HG03378 (cell line): Measurements from ENCODE around the gene SLC29A1.

ENCODE experiments used
- ATAC-seq: cut with Tn5 transposase; IDR thresholded peaks from one replicate; pipeline ENCODE4 v1.9.1; 2021; ENCODE audit warnings: mild to moderate bottlenecking, moderate library complexity; ENCODE audit not compliant: unreplicated experiment

The SLC29A1 gene

DNA sequence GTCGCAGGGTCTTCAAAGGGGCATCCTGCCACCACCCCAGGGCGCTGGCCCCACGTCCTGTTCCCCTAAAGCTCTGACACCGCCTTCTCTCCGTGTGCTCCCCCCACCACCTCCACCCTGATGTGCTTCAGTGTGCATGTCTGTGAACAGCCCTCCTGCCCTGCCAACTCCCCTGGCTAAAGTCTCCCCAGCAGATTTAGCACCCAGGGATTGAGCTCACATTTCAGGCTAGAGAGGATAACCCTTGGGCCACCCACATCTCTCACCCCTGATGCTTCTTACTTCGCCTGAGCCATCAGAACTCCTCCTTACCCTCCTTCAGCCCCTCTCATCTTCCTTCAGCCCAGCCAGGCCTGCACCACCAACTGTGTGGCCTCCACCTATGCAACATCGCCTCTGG, 54.4 kb downstream of the SLC29A1 start:
- no peak for ATAC-seq

DNA sequence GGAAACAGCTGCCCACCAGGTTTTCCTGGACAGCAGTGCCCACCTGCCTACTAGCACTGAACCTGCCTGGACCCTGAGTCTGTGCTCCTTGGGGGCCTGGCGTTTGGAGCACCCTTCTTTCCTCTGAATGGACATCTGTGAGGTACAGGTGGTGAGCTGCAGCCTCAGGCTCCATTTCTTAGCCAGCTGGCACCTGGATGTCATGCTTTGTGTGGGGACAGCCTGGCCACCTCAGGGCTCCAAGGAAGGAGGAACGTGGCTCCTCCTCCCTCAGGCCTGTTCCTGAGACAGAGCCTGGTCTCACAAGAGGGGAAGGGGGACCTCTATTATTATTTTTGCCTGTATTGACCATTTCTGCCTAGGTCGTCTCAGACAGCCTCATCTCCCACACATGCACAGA, 54.9 kb downstream of the SLC29A1 start:
- ATAC-seq: no peak

DNA sequence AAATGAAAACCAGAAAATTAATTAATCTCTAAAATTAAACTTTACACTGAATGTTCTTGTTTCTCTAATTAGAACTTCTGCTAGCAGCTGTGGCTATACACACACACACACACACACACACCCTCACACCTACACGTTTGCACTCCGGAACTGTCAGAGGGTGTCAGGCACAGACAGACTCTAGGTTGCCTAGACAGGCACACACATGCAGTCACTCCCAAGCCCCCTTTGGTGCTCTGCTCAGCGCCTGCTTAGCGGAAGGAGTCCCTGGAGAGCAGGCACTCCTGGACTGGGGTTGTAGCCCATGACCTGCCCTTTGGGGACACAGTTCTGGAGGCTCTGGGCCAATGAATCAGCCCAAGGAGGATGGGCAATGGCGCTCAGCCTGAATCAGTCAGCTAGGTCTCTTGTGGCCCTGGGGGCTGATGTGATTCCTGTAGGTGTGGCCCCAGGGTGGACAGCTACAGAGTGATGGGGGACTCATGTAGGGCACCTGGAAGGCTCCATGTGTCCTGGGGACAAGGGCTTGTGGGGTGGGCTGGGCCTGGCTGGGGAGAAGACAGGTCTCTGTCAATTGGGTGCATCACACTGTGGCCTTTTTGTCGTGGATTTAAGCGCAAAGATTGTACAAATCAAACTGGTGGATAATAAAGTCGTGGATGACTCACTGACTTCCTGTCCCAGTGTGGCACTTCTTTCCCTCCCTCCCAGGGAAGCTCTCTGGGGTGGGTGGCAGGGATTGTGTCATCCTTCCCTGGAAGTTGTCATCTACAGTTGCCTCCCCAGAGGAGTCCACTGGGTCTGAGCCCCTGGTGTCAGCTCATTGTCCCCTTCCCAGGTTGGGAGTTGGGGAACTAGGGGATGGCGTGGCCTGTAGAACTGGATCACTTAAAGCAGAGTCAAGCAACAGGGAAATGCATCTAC, 55.6 kb downstream of the SLC29A1 start:
- no peak for ATAC-seq
